SK-N-SH treated with all-trans-retinoic acid at 6 μM for 48 hours (cell line): ENCODE results near the gene ELMO1.

Experiments used
- ATAC-seq: fragments of 200-7000 bp; cut with Tn5 transposase; 3 replicates; pipeline ENCODE4 v1.9.1; 2020; ENCODE audit warnings: mild to moderate bottlenecking, moderate library complexity
- ARNTL ChIP-seq: fragments of 450-650 bp; formaldehyde crosslinking; IDR thresholded peaks from 2 replicates; pipeline ENCODE4 v1.5.0; 2020; ENCODE audit warnings: low read depth, mild to moderate bottlenecking, moderate library complexity, borderline replicate concordance
- BACH2 ChIP-seq: fragments of 250-450 bp; sonication (Bioruptor Pico); IDR thresholded peaks from 2 replicates; pipeline ENCODE4 v1.9.0; 2021; ENCODE audit warnings: mild to moderate bottlenecking, borderline replicate concordance
- CREB5 ChIP-seq: fragments of 250-450 bp; sonication (Bioruptor Pico); IDR thresholded peaks from 2 replicates; pipeline ENCODE4 v1.5.1; 2020; ENCODE audit warnings: low read depth, mild to moderate bottlenecking, moderate library complexity
- CSDC2 ChIP-seq: fragments of 250-450 bp; sonication (Bioruptor Pico); IDR thresholded peaks from 2 replicates; pipeline ENCODE4 v1.5.0; 2020; ENCODE audit warnings: mild to moderate bottlenecking, moderate library complexity
- CSRNP3 ChIP-seq: fragments of 250-450 bp; sonication (Bioruptor Pico); IDR thresholded peaks from 2 replicates; pipeline ENCODE4 v1.5.1; 2021; ENCODE audit warnings: mild to moderate bottlenecking, moderate library complexity
- ESRRG ChIP-seq: fragments of 250-450 bp; sonication (Bioruptor Pico); IDR thresholded peaks from 2 replicates; pipeline ENCODE4 v1.6.1; 2021; ENCODE audit warnings: mild to moderate bottlenecking
- GLIS3 ChIP-seq: fragments of 250-450 bp; sonication (Bioruptor Pico); IDR thresholded peaks from 2 replicates; pipeline ENCODE4 v1.5.0; 2020; ENCODE audit warnings: mild to moderate bottlenecking, moderate library complexity
- ISL1 ChIP-seq: fragments of 250-450 bp; sonication (Bioruptor Pico); IDR thresholded peaks from 2 replicates; pipeline ENCODE4 v2.1.2; 2022; ENCODE audit warnings: mild to moderate bottlenecking, moderate library complexity
- OSR1 ChIP-seq: fragments of 250-450 bp; sonication (Bioruptor Pico); IDR thresholded peaks from 2 replicates; pipeline ENCODE4 v1.8.0; 2022; ENCODE audit warnings: moderate library complexity, mild to moderate bottlenecking, inconsistent platforms
- PATZ1 ChIP-seq: fragments of 250-450 bp; sonication (Bioruptor Pico); IDR thresholded peaks from 2 replicates; pipeline ENCODE4 v1.8.0; 2020; ENCODE audit warnings: mild to moderate bottlenecking, moderate library complexity, borderline replicate concordance
- POU6F1 ChIP-seq: fragments of 250-450 bp; sonication (Bioruptor Pico); IDR thresholded peaks from 2 replicates; pipeline ENCODE4 v1.8.0; 2021; ENCODE audit warnings: low read depth, mild to moderate bottlenecking, moderate library complexity, borderline replicate concordance
- PPARA ChIP-seq: fragments of 250-450 bp; sonication (Bioruptor Pico); IDR thresholded peaks from 2 replicates; pipeline ENCODE4 v1.5.0; 2020; ENCODE audit warnings: mild to moderate bottlenecking, borderline replicate concordance
- RARB ChIP-seq: fragments of 250-450 bp; sonication (Bioruptor Pico); IDR thresholded peaks from 2 replicates; pipeline ENCODE4 v1.8.0; 2021; ENCODE audit warnings: mild to moderate bottlenecking, moderate library complexity
- SNAI2 ChIP-seq: fragments of 250-450 bp; sonication (Bioruptor Pico); IDR thresholded peaks from 2 replicates; pipeline ENCODE4 v1.5.0; 2020; ENCODE audit warnings: mild to moderate bottlenecking, moderate library complexity
- TCF4 ChIP-seq: fragments of 250-450 bp; sonication (Bioruptor Pico); IDR thresholded peaks from 2 replicates; pipeline ENCODE4 v1.8.0; 2021; ENCODE audit warnings: mild to moderate bottlenecking, moderate library complexity, borderline replicate concordance
- TOX ChIP-seq: fragments of 250-450 bp; sonication (Bioruptor Pico); IDR thresholded peaks from 2 replicates; pipeline ENCODE4 v1.8.0; 2021; ENCODE audit warnings: mild to moderate bottlenecking, moderate library complexity, borderline replicate concordance
- TSHZ2 ChIP-seq: fragments of 250-450 bp; sonication (Bioruptor Pico); IDR thresholded peaks from 2 replicates; pipeline ENCODE4 v1.5.0; 2020; ENCODE audit warnings: mild to moderate bottlenecking, moderate library complexity
- ZC3H10 ChIP-seq: fragments of 250-450 bp; sonication (Bioruptor Pico); IDR thresholded peaks from 2 replicates; pipeline ENCODE4 v1.5.1; 2021; ENCODE audit warnings: mild to moderate bottlenecking, moderate library complexity
- ZFP3 ChIP-seq: fragments of 250-450 bp; sonication (Bioruptor Pico); IDR thresholded peaks from 2 replicates; pipeline ENCODE4 v1.5.0; 2020; ENCODE audit warnings: mild to moderate bottlenecking, moderate library complexity
- ZFP30 ChIP-seq: fragments of 450-650 bp; formaldehyde crosslinking; IDR thresholded peaks from 2 replicates; pipeline ENCODE4 v1.5.0; 2022; ENCODE audit warnings: mild to moderate bottlenecking, moderate library complexity
- ZNF565 ChIP-seq: fragments of 450-650 bp; formaldehyde crosslinking; conservative IDR thresholded peaks from 2 replicates; pipeline ENCODE4 v1.5.0; 2020; ENCODE audit warnings: low read depth, mild to moderate bottlenecking, moderate library complexity
- ZNF70 ChIP-seq: fragments of 450-650 bp; formaldehyde crosslinking; IDR thresholded peaks from 2 replicates; pipeline ENCODE4 v1.5.0; 2020; ENCODE audit warnings: mild to moderate bottlenecking, moderate library complexity
- ZNF8 ChIP-seq: fragments of 450-650 bp; formaldehyde crosslinking; IDR thresholded peaks from 2 replicates; pipeline ENCODE4 v1.5.0; 2020; ENCODE audit warnings: mild to moderate bottlenecking, moderate library complexity

ELMO1 gene

GRCh38 chr7:37195388-37195787 is 253.3 kb downstream of the ELMO1 start:
- no peak for ATAC-seq
- no peak for TF ChIP-seq ZFP30 (CRISPR knock-in tag)
- no peak for TF ChIP-seq BACH2 (CRISPR knock-in tag)
- TF ChIP-seq POU6F1: no peak
- TF ChIP-seq ISL1 (CRISPR knock-in tag): no peak
- TF ChIP-seq OSR1: no peak
- no peak for TF ChIP-seq CSRNP3
- no peak for TF ChIP-seq ZNF70
- no peak for TF ChIP-seq ARNTL
- TF ChIP-seq GLIS3 (CRISPR knock-in tag): no peak
- TF ChIP-seq TOX: no peak
- no peak for TF ChIP-seq RARB
- TF ChIP-seq ZNF565: no peak
- TF ChIP-seq CREB5: no peak
- no peak for TF ChIP-seq PPARA (CRISPR knock-in tag)
- TF ChIP-seq CSDC2 (CRISPR knock-in tag): no peak
- no peak for TF ChIP-seq TCF4 (CRISPR knock-in tag)
- TF ChIP-seq SNAI2 (CRISPR knock-in tag): no peak
- TF ChIP-seq ESRRG (CRISPR knock-in tag): no peak
- no peak for TF ChIP-seq PATZ1 (CRISPR knock-in tag)
- TF ChIP-seq ZC3H10 (CRISPR knock-in tag): no peak

GRCh38 chr7:37194943-37195342 is 253.7 kb downstream of the ELMO1 start:
- no peak for ATAC-seq
- TF ChIP-seq ZFP3 (CRISPR knock-in tag) (no peak), GLIS3 (CRISPR knock-in tag) (no peak), TCF4 (CRISPR knock-in tag) (no peak), CSRNP3 (no peak), RARB (no peak), ZC3H10 (CRISPR knock-in tag) (no peak), ESRRG (CRISPR knock-in tag) (no peak), TSHZ2 (CRISPR knock-in tag) (no peak), CREB5 (no peak), ZNF70 (no peak), ARNTL (no peak), ZNF8 (no peak), ZFP30 (CRISPR knock-in tag) (no peak), TOX (no peak), BACH2 (CRISPR knock-in tag) (no peak), CSDC2 (CRISPR knock-in tag) (no peak), OSR1 (no peak)
- TF ChIP-seq, all 23 proteins: peak for 0
